AG04449 (cell line): ENCODE results near the gene WDR70.
A peak's percentile ranks its signal among the peaks of the same experiment; 100 is the strongest.

Experiments
- CTCF ChIA-PET: fragments of 350-600 bp; formaldehyde crosslinking; extraction: SDS; loops from one replicate; lab custom pipeline; 2021; ENCODE audit warnings: antibody characterized with exemption; lab: Yijun Ruan, JAX
- POLR2A ChIA-PET: fragments of 400-600, 350-600 bp; formaldehyde crosslinking; extraction: SDS; loops from one replicate; lab custom pipeline; 2020; ENCODE audit warnings: antibody characterized with exemption, inconsistent platforms; lab: Yijun Ruan, JAX
- DNase-seq: peaks from one replicate; pipeline ENCODE4 v3.0.0-alpha.2; 2010; ENCODE audit warnings: low read depth, low spot score
- H3K4me3 ChIP-seq: 2 replicates; pipeline ENCODE4 v1.5.1; 2011; ENCODE audit warnings: low read depth, mild to moderate bottlenecking, control low read depth, low read length
- CTCF ChIP-seq: IDR thresholded peaks from one replicate; pipeline ENCODE4 v1.5.1; 2011; ENCODE audit warnings: mild to moderate bottlenecking, moderate library complexity, low read length, control low read depth, inconsistent platforms; ENCODE audit not compliant: insufficient read depth; ENCODE audit errors: missing control alignments

The WDR70 gene

GRCh38 chr5:37771203-37771611, 392.1 kb downstream of the WDR70 start:
- no peak for TF ChIP-seq CTCF
- ChIA-PET CTCF (interaction anchor here (1.3 to 2.4 kb wide), 4 partner anchors 12 to 65 kb away, joined by 3 to 5 read pairs (median 4); no protein-coding TSS in a partner anchor), POLR2A (interaction anchor here (0.7 to 2.3 kb wide), 9 partner anchors 10 to 67 kb away, joined by 3 to 21 read pairs (median 5); no protein-coding TSS in a partner anchor)
- DNase-seq = no peak
- H3K4me3 ChIP-seq = no peak overlapping the region

- TF ChIP-seq CTCF = no peak
- no peak overlapping the region; the same call in 1 of the 2 replicates for H3K4me3 ChIP-seq
- peak; percentile 99 for DNase-seq
- POLR2A ChIA-PET = interaction anchor here (0.7 to 2.3 kb wide), 10 partner anchors 10 to 401 kb away, joined by 3 to 21 read pairs (median 5); partner anchors contain the start of gene NUP155
- CTCF ChIA-PET = interaction anchor here (1.2 to 2.4 kb wide), 4 partner anchors 33 to 421 kb away, joined by 5 to 8 read pairs (median 6); no protein-coding TSS in a partner anchor
Observed at GRCh38 chr5:37771731-37772130, 392.6 kb downstream of the WDR70 start.

GRCh38 chr5:37772255-37772654, 393.1 kb downstream of the WDR70 start:
- DNase-seq = no peak
- H3K4me3 ChIP-seq = no peak overlapping the region; the same call in 1 of the 2 replicates
- CTCF ChIA-PET = interaction anchor here (0.9 to 2.4 kb wide), 6 partner anchors 34 to 421 kb away, joined by 3 to 8 read pairs (median 5); no protein-coding TSS in a partner anchor
- no peak for TF ChIP-seq CTCF
- POLR2A ChIA-PET = interaction anchor here (0.7 to 2.3 kb wide), 11 partner anchors 11 to 401 kb away, joined by 3 to 21 read pairs (median 5); partner anchors contain the start of gene NUP155

- ChIA-PET CTCF (interaction anchor here (0.9 to 4.3 kb wide), 7 partner anchors 34 to 419 kb away, joined by 3 to 21 read pairs (median 8); no protein-coding TSS in a partner anchor), POLR2A (no interaction called here)
- TF ChIP-seq CTCF = no peak
- H3K4me3 ChIP-seq = no peak overlapping the region
- DNase-seq = no peak
Observed at GRCh38 chr5:37773809-37774208, 394.7 kb downstream of the WDR70 start.

GRCh38 chr5:37774912-37775483, 395.9 kb downstream of the WDR70 start:
- no peak for DNase-seq
- TF ChIP-seq CTCF = peak; percentile 50
- ChIA-PET POLR2A (interaction anchor here (0.7 to 3.1 kb wide), 2 partner anchors 35 to 109 kb away, joined by 3 to 10 read pairs; no protein-coding TSS in a partner anchor), CTCF (interaction anchor here (0.9 to 4.3 kb wide), 16 partner anchors 9 to 418 kb away, joined by 3 to 33 read pairs (median 6); no protein-coding TSS in a partner anchor)
- no peak overlapping the region for H3K4me3 ChIP-seq

- no peak for TF ChIP-seq CTCF
- peak; percentile 76 for DNase-seq
- H3K4me3 ChIP-seq = no peak overlapping the region
- POLR2A ChIA-PET = interaction anchor here (0.5 to 3.1 kb wide), 7 partner anchors 16 to 360 kb away, joined by 3 to 10 read pairs (median 4); no protein-coding TSS in a partner anchor
- CTCF ChIA-PET = interaction anchor here (0.9 to 4.3 kb wide), 9 partner anchors 10 to 416 kb away, joined by 3 to 33 read pairs (median 4); no protein-coding TSS in a partner anchor
Observed at GRCh38 chr5:37776826-37777225, 397.7 kb downstream of the WDR70 start.
